Natural killer cell (primary cell): Measurements from ENCODE around the gene CSE1L. TPM values are rescaled to one million over a fixed set of nuclear protein-coding genes. Genes with fewer than 3 reads are reported as not detected.
"Not testable (repeated sequence)": the region's sequence is repeated elsewhere in the genome, so short reads cannot be mapped to it uniquely, and the experiment has no call there.

Experiments used
- ATAC-seq, 3 donors: fragments of 150-1000 bp in 2 of 3; fragments of 200-7000 bp in 1 of 3; cut with Tn5 transposase; 1 replicate in 1 of 3; 2 replicates in 2 of 3; pipeline ENCODE4 v1.10.0; 2021; ENCODE audit warnings: mild to moderate bottlenecking in 2 of 3, moderate library complexity in 2 of 3
- DNase-seq, 2 donors: peaks; one replicate each; pipeline versions ENCODE4 v3.0.0 to v3.0.0-alpha.2; 2013 to 2021; ENCODE audit warnings: mixed read lengths in 1 of 2
- H3K27ac ChIP-seq: one replicate; pipeline ENCODE4 v1.5.1; 2013; ENCODE audit warnings: mild to moderate bottlenecking, low read length
- H3K27me3 ChIP-seq: one replicate; pipeline ENCODE4 v1.6.1; 2013; ENCODE audit warnings: low read length; ENCODE audit not compliant: control insufficient read depth, insufficient read depth
- H3K36me3 ChIP-seq: one replicate; pipeline ENCODE4 v1.6.1; 2013; ENCODE audit warnings: low read length; ENCODE audit not compliant: control insufficient read depth, insufficient read depth
- H3K4me1 ChIP-seq: one replicate; pipeline ENCODE4 v1.6.1; 2013; ENCODE audit warnings: low read length; ENCODE audit not compliant: control insufficient read depth, insufficient read depth
- H3K4me3 ChIP-seq: one replicate; pipeline ENCODE4 v1.5.1; 2013; ENCODE audit warnings: low read length
- H3K9me3 ChIP-seq: one replicate; pipeline ENCODE4 v1.6.1; 2013; ENCODE audit warnings: low read length; ENCODE audit not compliant: control insufficient read depth, insufficient read depth
- H3K27ac Mint-ChIP-seq, 2 donors: one replicate each; pipeline ENCODE4 v1.8.0; 2022; ENCODE audit warnings: mild to moderate bottlenecking in 2 of 2, mixed read lengths in 2 of 2, moderate library complexity in 1 of 2
- H3K27me3 Mint-ChIP-seq, 2 donors: one replicate each; pipeline ENCODE4 v1.8.0; 2022; ENCODE audit warnings: low read depth in 2 of 2, mixed read lengths in 2 of 2
- H3K36me3 Mint-ChIP-seq: one replicate; pipeline ENCODE4 v1.8.0; 2022; ENCODE audit warnings: mixed read lengths
- H3K4me1 Mint-ChIP-seq, 2 donors: one replicate each; pipeline ENCODE4 v1.8.0; 2022; ENCODE audit warnings: mixed read lengths in 2 of 2
- H3K4me3 Mint-ChIP-seq: one replicate; pipeline ENCODE4 v1.8.0; 2022; ENCODE audit warnings: mild to moderate bottlenecking, moderate library complexity, mixed read lengths
- H3K9me3 Mint-ChIP-seq, 2 donors: one replicate each; pipeline ENCODE4 v1.8.0; 2022; ENCODE audit warnings: mixed read lengths in 2 of 2
- CTCF ChIP-seq: fragments of 200-600 bp; IDR thresholded peaks from one replicate; pipeline ENCODE4 v1.8.0; 2022; ENCODE audit warnings: antibody characterized with exemption
- WGBS: methylation state at CpG from one replicate; pipeline ENCODE4 v1.1.7; 2013; ENCODE audit warnings: missing lambda C conversion rate; ENCODE audit not compliant: insufficient coverage; 5-methylcytosine and 5-hydroxymethylcytosine counted together
- intact Hi-C: fragments of 100-400 bp; cut with micrococcal nuclease; formaldehyde crosslinking; loops from one replicate; pipeline ENCODE4 v1.14.2; 2022
- total RNA-seq, 4 donors: library from RNA; stranded (reverse); fragments of 120-200 nt in 1 of 4; gene quantifications; one replicate each; pipeline versions ENCODE4 v1.2.3 to v1.2.4, GENCODE V29; 2013 to 2022

The CSE1L gene
- total RNA-seq, 3 donors from 2014 or later (not counting 1 experiment from before 2014, with no cell fraction given): 24.6 to 29.5 (median 25.8) TPM

GRCh38 chr20:49006446-49006980, 39.6 kb upstream of the CSE1L start:
- intact Hi-C loops: no loop called here
- TF ChIP-seq CTCF: no peak
- peaks cover 8% of the 10 kb centered on the region for H3K36me3 Mint-ChIP-seq

DNA sequence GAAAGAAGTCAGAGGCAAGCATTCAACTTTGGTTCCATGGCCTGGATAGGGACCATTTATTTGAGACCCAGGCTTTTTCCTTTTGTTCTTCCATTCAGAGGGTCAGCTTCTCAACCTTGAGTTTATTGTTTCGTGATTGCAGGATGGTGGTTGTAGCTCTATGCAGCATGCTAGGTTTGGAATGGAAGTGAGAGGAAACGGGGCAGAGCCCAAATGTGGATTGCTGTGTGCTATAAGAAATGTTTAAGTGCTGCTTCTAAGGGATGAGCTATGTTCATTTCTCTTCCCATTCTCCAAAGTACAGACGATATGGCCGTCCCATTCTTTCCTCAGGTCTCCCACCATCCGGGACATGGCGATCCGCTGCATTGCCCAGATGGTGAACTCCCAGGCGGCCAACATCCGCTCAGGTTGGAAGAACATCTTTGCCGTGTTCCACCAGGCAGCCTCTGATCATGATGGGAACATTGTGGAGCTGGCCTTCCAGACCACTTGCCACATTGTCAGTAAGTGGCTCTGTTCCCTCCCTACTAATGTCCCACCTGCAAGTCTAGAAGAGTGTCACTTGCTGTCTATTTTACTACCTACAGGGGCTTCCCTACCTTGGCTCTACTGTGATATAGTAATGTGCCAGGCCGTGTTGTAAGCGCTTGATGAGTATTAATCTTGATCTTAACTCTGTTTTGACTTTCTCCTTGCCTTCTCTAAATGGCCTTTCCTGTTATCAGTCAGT, 36.0 kb upstream of the CSE1L start:
- no peak for TF ChIP-seq CTCF
- no peak overlapping the region for H3K27ac ChIP-seq
- ATAC-seq (no peak), DNase-seq (no peak)
- no peaks in the 10 kb centered on the region for H3K27me3 ChIP-seq
- H3K4me3 ChIP-seq: no peak overlapping the region
- peaks cover 77% of the 10 kb centered on the region for H3K36me3 ChIP-seq
- no peak overlapping the region for H3K27ac Mint-ChIP-seq
- no peaks in the 10 kb centered on the region for H3K4me1 Mint-ChIP-seq
- H3K4me1 ChIP-seq: no peaks in the 10 kb centered on the region
- no peaks in the 10 kb centered on the region for H3K27me3 Mint-ChIP-seq
- no peak overlapping the region for H3K4me3 Mint-ChIP-seq
- H3K36me3 Mint-ChIP-seq: peaks cover 16% of the 10 kb centered on the region
- intact Hi-C loops: no loop called here
- H3K9me3 Mint-ChIP-seq: no peaks in the 10 kb centered on the region
- 96% methylated on average over 11 of the region's 12 CpGs for WGBS
- H3K9me3 ChIP-seq: no peaks in the 10 kb centered on the region

More at GRCh38 chr20:49006446-49006980, 39.6 kb upstream of the CSE1L start:
- Histone ChIP-seq H3K36me3 (peaks cover 47% of the 10 kb centered on the region), H3K27me3 (no peaks in the 10 kb centered on the region), H3K4me1 (no peaks in the 10 kb centered on the region), H3K27ac (no peak overlapping the region), H3K9me3 (no peaks in the 10 kb centered on the region), H3K4me3 (no peak overlapping the region)
- Mint-ChIP-seq H3K27ac (no peak overlapping the region), H3K4me3 (no peak overlapping the region), H3K27me3 (no peaks in the 10 kb centered on the region), H3K9me3 (no peaks in the 10 kb centered on the region), H3K4me1 (no peaks in the 10 kb centered on the region)
- DNase-seq: no peak
- WGBS: 98% methylated on average over 8 of the region's 8 CpGs
- no peak for ATAC-seq

DNA sequence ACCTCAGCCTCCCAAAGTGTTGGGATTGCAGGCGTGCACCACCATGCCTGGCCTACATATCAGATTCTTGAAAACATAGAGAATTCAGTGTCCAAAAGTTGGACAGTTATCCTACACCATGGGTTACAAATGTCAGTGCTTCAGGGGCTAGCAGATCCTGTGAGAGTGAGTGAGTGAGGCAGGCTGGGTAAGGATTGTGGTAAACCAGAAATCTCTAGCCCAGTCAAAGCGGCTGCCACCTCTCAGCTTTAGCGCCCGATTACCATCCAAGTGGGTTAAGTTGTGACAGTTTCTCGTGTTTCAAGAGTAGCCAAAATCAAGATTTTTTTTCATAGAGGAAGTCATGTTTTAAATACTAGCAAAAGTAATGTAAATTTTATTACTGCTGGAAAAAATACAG, 21.9 kb upstream of the CSE1L start:
- Mint-ChIP-seq H3K4me1 (peaks cover 0 to 4% of the 10 kb centered on the region in 2 donors), H3K27ac (no peak overlapping the region), H3K9me3 (no peaks in the 10 kb centered on the region), H3K27me3 (no peaks in the 10 kb centered on the region), H3K36me3 (peaks cover 14% of the 10 kb centered on the region), H3K4me3 (no peak overlapping the region)
- no peak for TF ChIP-seq CTCF
- Histone ChIP-seq H3K27ac (no peak overlapping the region), H3K4me3 (no peak overlapping the region), H3K9me3 (no peaks in the 10 kb centered on the region), H3K27me3 (no peaks in the 10 kb centered on the region), H3K36me3 (peaks cover 51% of the 10 kb centered on the region), H3K4me1 (peaks cover 5% of the 10 kb centered on the region)
- no peak for DNase-seq
- WGBS: 39% methylated on average over 5 of the region's 5 CpGs
- intact Hi-C loops: no loop called here
- ATAC-seq: peak; percentile 60 to 93 (median 67)

- H3K27ac Mint-ChIP-seq, H3K27me3 ChIP-seq, H3K9me3 ChIP-seq, H3K4me3 Mint-ChIP-seq, H3K4me3 ChIP-seq, ATAC-seq, H3K27ac ChIP-seq, H3K4me1 ChIP-seq, H3K27me3 Mint-ChIP-seq, H3K4me1 Mint-ChIP-seq, intact Hi-C loops, DNase-seq, H3K9me3 Mint-ChIP-seq: not testable (repeated sequence)
- 96% methylated on average over 2 of the region's 2 CpGs for WGBS
- H3K36me3 Mint-ChIP-seq: peaks cover 18% of the 10 kb centered on the region
- H3K36me3 ChIP-seq: peaks cover 63% of the 10 kb centered on the region
Observed at GRCh38 chr20:49028177-49028576, 17.9 kb upstream of the CSE1L start.
